ENCODE results near the gene SLC25A6. TPM values are rescaled to one million over a fixed set of nuclear protein-coding genes. Genes with fewer than 3 reads are reported as not detected.

Gene SLC25A6
- total and polyA plus RNA-seq, 9 of the 15 experiments (the other 6 are each of a cell fraction or from before 2014, with no cell fraction given): 24.6 to 330 (median 129) TPM

DNA sequence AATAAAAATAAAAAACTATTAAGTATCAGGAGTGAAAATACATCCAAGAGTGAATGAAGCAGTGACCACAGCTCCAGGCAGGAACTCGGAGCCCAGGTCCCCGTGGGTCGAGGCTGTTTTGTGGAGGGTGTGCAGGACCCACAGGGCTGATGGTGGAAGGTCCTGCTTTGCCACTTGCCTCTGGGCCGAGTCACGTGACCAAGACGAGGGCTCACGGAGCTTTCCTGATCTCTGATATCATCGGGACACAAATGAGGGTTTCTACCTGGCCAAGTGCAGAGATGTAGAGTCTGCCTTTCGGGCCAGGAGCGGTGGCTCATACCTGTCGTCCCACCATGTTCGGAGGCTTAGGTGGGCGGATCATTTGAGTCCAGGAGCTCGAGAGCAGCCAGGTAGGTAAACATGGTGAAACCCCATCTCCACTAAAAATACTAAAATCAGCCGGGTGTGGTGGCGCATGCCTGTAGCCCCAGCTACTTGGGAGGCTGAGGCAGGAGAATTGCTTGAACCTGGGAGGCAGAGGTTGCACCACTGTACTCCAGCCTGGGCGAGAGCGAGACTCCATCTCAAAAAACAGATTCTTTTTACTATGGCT is 7.2 kb downstream of the SLC25A6 start:
- BruUV-seq (replicated peaks): no TSS peak
- Histone ChIP-seq H3K27me3 (ENCODE audit: control insufficient read depth in 2 of 2, insufficient read depth in 2 of 2, low read length in 2 of 2) (no peaks in the 10 kb centered on the region), H3K4me2 (ENCODE audit: insufficient read depth, low read length) (no peak overlapping the region), H3K36me3 (ENCODE audit: control insufficient read depth, insufficient read depth, low read length) (peaks cover 53% of the 10 kb centered on the region), H3K27ac (ENCODE audit: extremely low read depth, low read depth, low read length) (no peak overlapping the region), H4K20me1 (replicated peaks; ENCODE audit: control insufficient read depth, insufficient read depth, low read length) (peaks cover 30% of the 10 kb centered on the region), H3K4me3 (no peak overlapping the region), H3K9ac (ENCODE audit: insufficient read depth in 1 of 2, low read depth in 2 of 2, low read length in 2 of 2) (peak overlapping the region in 1 of 2 experiments; percentile 52; a peak in 2 of 4 replicates), H3K9me3 (replicated peaks; ENCODE audit: control insufficient read depth, insufficient read depth, low read depth, low read length) (no peaks in the 10 kb centered on the region), H3K9me1 (ENCODE audit: control insufficient read depth, insufficient read depth, low read length) (peaks cover 8% of the 10 kb centered on the region), H3K79me2 (ENCODE audit: control insufficient read depth, insufficient read depth, low read length) (peaks cover 27% of the 10 kb centered on the region), H3K4me1 (replicated peaks in 1 of 2; ENCODE audit: control insufficient read depth in 2 of 2, insufficient read depth in 2 of 2, low read length in 2 of 2) (peaks cover 7 to 46% of the 10 kb centered on the region in 2 experiments; a peak in 3 of 5 replicates), H2AFZ (ENCODE audit: low read depth, low read length) (no peak overlapping the region)
- FAIRE-seq (no peak), DNase-seq (ENCODE audit: extremely low read depth in 1 of 4, low spot score in 3 of 4) (peak in 2 of 4 experiments; percentile 4 to 30), ATAC-seq (peak; percentile 9)
- intact Hi-C loops (cut with micrococcal nuclease): no loop called here
- POLR2A ChIA-PET: no interaction called here
- in situ Hi-C loops (cut with MboI): no loop called here
- 58% methylated on average over 9 of the region's 18 CpGs for WGBS (ENCODE audit: insufficient coverage, low coverage, missing lambda C conversion rate)
- CTCF ChIA-PET (ENCODE audit: low intra/inter-chr PET ratio): no interaction called here
- TF ChIP-seq POLR2AphosphoS5 (IDR thresholded peaks at IDR 0.05; ENCODE audit: control insufficient read depth, insufficient read depth, low read depth, low read length) (peak; percentile 69), ZBTB7A (IDR thresholded peaks at IDR 0.05; ENCODE audit: borderline replicate concordance, control insufficient read depth, low read depth, low read length) (no peak), SRSF7 (optimal IDR thresholded peaks at IDR 0.05; ENCODE audit: low read depth, low read length) (no peak), MYNN (IDR thresholded peaks at IDR 0.05) (peak; percentile 63; the same call in 1 of the 2 replicates), MYNN (CRISPR knock-in tag; IDR thresholded peaks at IDR 0.05) (no peak), ZNF584 (CRISPR knock-in tag; IDR thresholded peaks at IDR 0.05; ENCODE audit: low read depth) (no peak), JUND (IDR thresholded peaks at IDR 0.05; ENCODE audit: borderline replicate concordance, low read depth, low read length) (no peak), JUND (tag; IDR thresholded peaks at IDR 0.05; ENCODE audit: borderline replicate concordance, low read depth, low read length) (no peak), STAG1 (CRISPR knock-in tag; IDR thresholded peaks at IDR 0.05; ENCODE audit: borderline replicate concordance) (no peak), CHAMP1 (IDR thresholded peaks at IDR 0.05) (no peak), ZNF589 (CRISPR knock-in tag; IDR thresholded peaks at IDR 0.05; ENCODE audit: low read depth) (no peak), NONO (IDR thresholded peaks at IDR 0.05; ENCODE audit: low read depth in 2 of 2, low read length in 1 of 2) (no peak), CBFA2T2 (conservative IDR thresholded peaks at IDR 0.05) (peak; percentile 43; the same call in 1 of the 2 replicates)
- TF ChIP-seq, protein P1, sequence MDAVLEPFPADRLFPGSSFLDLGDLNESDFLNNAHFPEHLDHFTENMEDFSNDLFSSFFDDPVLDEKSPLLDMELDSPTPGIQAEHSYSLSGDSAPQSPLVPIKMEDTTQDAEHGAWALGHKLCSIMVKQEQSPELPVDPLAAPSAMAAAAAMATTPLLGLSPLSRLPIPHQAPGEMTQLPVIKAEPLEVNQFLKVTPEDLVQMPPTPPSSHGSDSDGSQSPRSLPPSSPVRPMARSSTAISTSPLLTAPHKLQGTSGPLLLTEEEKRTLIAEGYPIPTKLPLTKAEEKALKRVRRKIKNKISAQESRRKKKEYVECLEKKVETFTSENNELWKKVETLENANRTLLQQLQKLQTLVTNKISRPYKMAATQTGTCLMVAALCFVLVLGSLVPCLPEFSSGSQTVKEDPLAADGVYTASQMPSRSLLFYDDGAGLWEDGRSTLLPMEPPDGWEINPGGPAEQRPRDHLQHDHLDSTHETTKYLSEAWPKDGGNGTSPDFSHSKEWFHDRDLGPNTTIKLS (IDR thresholded peaks at IDR 0.05; ENCODE audit: borderline replicate concordance, low read depth): no peak
- TF ChIP-seq, protein P2, sequence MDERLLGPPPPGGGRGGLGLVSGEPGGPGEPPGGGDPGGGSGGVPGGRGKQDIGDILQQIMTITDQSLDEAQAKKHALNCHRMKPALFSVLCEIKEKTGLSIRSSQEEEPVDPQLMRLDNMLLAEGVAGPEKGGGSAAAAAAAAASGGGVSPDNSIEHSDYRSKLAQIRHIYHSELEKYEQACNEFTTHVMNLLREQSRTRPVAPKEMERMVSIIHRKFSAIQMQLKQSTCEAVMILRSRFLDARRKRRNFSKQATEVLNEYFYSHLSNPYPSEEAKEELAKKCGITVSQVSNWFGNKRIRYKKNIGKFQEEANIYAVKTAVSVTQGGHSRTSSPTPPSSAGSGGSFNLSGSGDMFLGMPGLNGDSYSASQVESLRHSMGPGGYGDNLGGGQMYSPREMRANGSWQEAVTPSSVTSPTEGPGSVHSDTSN (CRISPR knock-in tag; IDR thresholded peaks at IDR 0.05; ENCODE audit: low read depth): no peak
- TF ChIP-seq, protein P2 (tag; conservative IDR thresholded peaks at IDR 0.05; ENCODE audit: low read depth): no peak

Measured in K562 (cell line).